Activated CD8-positive, alpha-beta memory T cell treated with anti-CD3 and anti-CD28 coated beads for 4 hours (primary cell): ENCODE data around the gene MGAT4C.

ENCODE experiments used
- DNase-seq, 2 donors: peaks; one replicate each; pipeline ENCODE4 v3.0.0-alpha.2; 2020; ENCODE audit warnings: low read depth in 2 of 2

Gene MGAT4C

DNA sequence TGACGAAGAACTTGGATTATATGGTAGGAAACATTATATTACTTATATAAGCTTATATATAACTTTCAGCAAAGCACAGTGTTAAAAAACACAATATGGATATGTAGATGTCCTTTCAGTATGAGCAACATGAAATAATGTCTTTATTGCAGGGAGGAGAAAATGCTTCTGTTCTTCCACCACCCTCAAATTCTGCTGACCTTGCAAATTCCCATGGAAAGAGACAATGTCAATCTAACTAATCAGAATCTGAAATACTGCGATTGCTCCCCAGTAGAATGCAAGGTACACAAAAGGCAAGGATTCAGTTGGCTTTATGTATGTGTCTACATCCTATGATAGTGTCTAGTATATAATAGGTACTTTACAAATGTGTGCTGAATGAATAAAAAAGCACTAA lies 26.4 kb downstream of the MGAT4C start:
- no peak for DNase-seq

DNA sequence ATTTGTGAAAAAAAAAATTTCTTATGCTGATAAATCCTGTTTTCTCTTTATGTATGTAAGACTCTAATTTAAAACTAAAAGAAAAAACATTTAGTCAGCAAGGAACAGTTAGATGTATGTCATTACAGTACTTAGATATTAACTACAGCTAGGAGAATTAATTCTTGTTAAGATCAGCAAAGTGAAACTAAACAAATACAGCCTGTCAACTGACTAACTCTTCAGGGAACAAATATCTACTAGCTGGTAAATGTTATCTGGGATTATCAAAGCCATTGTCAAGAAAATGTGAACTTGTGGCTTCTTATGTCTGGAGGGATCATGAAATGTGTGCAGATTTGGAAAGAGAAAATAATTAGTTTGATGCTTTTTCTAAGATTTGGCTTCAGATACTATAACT lies 27.5 kb downstream of the MGAT4C start:
- DNase-seq = no peak

DNA sequence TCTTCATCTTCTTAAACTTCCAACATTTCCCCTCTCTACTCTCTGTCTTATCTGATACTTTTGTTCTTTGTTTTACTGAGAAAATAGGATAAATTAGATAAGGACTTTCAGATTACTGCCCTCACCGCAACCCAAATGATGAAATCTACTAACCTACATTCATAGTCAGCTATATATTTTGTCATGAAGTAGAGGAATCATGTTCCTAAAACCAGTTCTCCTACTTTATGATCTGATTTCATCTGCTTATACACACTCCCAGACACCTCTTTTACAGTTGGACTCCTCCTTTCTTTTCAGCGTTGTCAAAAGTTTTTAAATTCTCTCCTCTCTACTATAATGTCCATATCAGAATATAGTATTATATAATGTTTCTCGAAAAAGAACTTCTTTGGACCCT lies 29.7 kb downstream of the MGAT4C start:
- no peak for DNase-seq

DNA sequence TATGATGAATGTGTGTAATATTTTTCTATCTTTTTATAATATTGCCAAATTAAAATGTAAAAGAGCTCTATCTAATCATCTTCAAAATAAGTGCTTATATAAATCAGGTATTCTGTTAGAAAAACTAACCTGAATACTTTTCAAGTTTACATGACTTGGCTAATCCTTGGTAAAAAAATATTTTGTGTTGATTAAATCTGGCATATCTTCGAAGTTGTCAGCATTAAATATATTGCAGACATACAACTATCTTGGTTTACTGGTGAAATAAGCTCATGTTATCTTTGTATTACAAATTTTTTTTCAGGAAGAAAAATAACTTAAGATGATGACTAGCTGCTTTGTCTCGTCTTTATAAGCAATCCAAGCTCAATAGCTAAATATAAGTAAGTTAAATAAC lies 39.6 kb downstream of the MGAT4C start:
- no peak for DNase-seq

DNA sequence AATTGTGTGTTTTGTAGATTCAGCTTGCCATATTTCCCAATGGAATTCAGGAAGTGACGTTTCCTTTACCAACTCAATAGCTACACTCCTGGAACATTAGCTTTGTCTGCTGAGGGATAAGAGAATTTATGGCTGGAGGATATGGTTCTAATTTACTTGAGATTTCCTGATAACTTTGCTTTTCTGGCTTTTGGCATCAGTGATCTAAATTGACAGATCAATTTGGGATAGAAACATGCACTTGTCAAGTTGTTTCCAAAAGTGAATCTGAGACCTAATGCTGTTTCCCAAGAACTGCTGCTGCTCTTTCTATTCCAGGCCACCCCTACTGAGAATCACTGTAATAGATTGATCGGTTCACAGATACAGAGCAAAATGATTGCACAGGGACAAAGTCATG lies 43.2 kb downstream of the MGAT4C start:
- DNase-seq = no peak

DNA sequence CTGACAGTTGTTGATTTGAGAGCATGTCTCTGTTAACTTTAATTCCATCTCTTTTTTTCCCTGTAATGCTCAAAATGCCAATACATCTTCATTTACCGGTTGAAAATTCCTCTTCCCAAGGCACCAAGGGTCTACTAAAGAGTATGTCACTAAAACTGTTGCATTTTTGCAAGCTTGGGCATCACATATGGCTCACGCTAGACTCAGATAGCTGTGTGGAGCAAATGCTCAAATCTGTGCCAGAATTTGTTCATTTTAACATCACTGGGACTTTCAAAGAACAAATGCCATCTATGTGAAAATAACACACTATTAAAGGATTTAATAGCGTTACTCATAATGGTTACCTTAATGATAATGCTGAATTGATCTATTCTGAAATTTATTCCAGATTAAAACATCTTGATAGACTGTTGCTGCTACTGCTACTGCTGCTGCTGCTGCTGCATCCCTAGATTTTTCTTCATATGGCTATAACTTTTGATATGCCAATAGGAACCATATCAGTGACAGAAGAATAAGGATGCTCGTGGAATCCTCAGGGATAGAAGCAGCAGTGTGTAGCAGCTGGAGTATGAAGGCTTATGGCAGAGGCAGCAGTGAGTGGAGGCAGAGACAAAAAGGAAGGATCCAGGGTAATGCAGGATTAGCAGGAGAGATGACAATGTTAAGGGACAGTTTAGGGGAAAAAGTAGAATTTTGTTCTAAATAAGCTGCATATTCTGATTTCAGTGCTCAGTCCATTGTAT lies 57.3 kb downstream of the MGAT4C start:
- DNase-seq = no peak

DNA sequence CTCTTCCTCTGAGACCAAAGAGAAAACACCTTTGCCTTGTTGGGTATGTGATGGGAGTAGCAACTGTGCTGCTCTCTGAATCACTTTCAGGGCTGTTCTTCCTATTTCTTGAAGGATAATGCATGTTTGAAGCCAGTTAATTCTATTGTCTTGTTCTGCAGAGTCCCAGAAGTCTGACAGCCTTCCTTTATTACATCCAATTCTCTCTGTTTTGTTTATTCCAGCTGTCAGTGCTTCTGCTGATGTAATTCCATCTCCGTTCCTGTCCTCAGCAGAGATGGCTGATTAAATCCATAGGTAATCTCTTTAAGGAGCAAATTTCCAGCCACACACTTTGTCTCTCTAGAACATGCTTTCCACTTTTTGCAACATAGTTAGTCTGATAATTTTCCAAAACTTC lies 59.7 kb downstream of the MGAT4C start:
- DNase-seq = no peak

DNA sequence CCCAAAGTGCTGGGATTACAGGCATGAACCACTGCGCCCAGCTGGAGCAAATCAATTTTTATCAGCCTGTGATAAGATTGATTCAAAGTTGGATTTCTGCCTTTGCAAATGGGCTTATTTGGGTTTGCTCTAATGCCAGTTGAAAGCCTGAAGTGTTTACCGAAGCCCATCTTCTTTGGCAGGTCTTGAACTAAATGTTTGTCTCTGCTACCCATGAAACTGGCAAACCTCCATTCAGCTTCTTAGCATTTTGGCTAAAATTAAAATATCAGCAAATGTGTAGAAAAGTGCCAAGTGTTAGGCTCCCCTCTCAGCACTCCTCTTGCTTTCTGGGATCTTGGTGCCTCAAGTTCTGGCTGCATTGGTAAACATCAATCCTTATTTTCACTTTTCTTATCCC lies 61.5 kb downstream of the MGAT4C start:
- DNase-seq = no peak

DNA sequence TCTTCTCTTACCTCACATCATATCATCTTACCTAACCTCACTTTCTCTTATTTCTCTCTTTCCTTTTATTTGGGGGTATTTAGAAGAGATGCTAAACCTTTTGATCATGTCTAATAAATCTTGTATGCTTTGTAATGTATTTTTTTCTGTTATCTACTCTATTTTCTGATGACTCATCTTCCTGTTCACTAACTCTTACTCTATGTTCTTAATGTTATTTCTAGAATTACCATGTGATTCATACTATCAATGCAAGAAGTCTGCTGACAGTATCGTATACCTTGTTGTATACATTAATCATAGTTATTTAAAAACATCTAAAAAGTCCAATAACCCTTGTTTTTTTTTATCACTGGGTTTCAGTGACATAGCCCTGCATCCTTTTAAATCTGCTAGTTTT lies 62.3 kb downstream of the MGAT4C start:
- no peak for DNase-seq

DNA sequence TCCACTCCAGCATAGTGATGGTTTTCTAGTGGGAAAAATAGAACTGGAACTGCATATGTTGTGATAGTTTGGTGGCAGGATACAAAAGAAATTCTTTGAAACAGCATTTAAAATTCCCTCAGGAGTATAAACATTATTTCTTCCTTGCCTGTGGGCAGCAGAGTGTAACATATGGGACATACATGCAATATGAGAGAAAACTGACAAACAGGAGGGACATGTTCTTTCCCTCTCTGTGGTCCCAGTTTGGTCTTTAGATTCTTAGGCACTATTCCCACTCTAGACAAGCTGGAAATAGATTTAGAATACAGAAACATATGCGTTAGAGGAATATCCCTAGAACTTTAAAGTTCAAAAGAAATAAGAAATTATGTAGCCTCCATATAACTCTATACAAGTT lies 68.0 kb downstream of the MGAT4C start:
- no peak for DNase-seq

DNA sequence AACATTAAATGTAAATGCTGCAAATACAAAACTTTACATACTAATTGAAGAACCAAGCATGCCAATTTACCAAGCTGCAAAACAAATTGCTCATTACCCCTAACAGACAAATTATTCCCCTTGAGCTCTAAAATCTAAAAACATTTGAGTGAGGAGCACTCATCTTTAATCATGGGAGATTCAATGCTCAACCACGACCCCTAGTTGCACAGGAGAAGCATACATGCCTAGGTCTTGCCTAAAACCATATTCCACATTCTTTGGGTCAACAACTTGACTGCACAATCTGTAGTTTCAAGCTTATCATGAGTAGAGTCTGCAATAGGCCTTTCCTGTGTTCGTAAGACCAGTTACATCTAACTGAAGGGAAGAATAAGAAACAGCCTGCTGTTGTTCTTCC lies 69.7 kb downstream of the MGAT4C start:
- no peak for DNase-seq

DNA sequence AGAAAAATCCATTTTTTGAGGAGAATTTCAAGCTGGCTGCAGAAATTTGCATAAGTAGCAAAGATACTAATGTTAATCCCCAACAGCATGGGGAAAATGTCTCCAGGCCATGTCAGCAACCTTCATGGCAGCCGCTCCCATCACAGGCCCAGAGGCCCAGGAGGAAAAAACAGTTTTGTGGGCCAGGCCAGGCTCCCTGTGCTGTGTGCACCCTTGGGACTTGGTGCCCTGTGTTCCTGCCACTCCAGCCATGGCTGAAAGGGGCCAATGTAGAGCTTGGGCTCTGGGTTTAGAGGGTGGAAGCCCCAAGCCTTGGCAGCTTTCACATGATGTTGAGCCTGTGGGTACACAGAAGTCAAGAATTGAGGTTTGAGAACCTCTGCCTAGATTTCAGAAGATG lies 76.3 kb downstream of the MGAT4C start:
- no peak for DNase-seq

DNA sequence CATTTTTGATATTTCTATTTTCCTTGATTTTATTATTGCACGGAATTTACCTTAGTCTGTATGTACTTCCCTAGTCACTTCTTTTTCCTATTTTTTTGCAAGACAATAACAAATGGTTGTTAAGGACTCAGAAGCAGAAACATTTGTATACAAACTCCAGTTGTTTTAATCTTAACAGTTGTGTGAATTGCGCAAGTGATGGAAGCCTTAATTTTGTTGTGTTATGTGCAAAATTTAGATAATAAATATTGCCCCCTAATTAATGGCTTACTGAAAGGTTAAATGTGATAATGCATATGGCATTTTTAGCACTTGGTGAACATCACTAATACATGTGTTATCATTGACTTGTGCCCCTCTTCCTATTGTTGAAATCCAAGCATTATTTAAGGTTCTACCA lies 82.0 kb downstream of the MGAT4C start:
- DNase-seq = no peak

DNA sequence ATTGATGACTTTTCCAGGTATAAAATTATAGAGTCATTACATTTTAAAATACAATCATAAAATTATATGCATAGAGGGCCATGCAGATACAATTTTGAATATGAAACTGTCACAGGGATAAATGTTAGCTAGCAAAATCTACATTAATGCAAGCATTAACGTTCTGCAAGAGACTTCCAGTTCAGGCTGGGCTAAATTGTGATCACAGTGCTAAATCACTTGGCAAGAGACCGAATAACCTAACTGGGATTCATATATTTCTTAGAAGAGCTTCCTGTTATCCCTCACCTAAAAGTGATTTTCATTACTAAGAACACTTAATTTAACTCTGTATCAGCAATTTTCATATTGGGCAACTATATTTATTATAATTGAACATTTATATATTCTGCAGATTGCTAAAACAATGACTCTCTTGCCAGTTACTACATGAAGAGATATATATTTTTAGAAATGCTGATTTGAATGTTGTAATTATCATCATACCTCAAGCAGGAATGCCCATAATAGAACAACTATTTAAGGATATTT lies 83.2 kb downstream of the MGAT4C start:
- no peak for DNase-seq

DNA sequence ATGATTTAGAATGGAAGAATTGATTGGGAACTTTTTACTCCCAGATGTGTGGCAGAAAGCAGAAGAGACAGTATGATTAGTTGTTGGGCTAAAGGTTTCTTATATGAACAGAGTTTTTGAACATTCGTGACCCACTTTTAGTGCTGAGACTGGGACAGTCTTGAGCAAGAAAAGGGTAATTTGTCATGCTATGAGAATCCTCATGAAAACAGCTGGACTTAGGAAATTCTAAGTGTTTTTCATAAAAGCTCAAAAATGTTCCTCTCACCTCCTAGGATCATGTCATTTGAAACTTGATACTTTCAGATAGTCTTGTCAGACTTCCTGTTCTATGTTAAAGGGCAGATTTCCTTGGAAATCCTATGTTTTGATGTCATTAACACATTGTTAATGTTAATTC lies 86.1 kb downstream of the MGAT4C start:
- DNase-seq = no peak

DNA sequence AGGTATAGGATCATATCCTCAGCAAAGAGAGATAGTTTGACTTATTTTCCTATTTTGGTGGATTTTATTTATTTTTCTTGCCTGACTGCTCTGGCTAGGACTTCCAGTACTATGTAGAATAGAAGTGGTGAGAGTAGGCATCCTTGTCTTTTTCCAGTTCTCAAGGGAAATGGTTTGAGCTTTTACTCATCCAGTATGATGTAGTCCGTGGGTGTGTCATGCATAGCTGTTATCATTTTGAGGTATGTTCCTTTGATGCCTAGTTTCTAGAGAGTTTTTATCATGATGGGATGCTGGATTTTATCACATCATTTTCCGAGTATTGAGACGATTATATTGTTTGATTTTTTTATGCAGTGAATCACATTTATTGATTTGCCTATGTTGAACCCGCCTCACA lies 97.2 kb downstream of the MGAT4C start:
- no peak for DNase-seq

DNA sequence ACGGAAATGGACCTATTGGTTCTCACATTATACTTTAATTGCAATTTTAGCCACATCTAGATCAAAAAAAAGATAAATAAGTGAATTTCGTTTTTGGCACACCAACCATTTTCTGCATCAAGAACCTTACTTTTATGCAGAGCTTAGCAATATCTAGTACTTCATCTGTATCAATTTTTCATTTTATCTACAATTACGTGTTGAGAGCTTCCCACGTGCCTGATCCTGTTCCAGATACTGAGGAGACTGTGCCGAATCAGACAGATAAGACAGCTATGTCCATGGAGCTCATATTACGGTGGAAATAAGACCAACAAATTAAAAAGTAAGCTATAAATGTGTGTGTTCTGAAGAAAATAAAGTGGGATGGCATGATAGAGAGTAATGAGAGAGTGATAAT lies 101.6 kb downstream of the MGAT4C start:
- DNase-seq = no peak

DNA sequence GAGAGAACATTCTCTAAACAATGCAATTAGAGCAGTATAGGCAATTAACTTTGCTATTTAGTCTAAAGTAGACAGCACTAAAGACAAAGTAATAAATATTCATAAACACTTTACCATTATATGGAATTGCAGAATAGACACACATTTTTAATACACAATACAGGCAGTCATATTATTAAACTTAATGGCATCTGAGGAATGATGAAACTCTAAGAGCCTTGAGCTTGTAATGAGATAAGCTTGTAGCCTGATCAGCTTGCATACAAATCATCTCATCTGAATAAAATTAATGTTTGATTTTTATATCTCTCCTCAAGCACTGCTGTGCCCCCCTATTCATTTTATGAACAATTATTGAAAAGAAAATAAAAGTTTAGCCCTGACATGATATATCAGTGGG lies 107.6 kb downstream of the MGAT4C start:
- DNase-seq = no peak

DNA sequence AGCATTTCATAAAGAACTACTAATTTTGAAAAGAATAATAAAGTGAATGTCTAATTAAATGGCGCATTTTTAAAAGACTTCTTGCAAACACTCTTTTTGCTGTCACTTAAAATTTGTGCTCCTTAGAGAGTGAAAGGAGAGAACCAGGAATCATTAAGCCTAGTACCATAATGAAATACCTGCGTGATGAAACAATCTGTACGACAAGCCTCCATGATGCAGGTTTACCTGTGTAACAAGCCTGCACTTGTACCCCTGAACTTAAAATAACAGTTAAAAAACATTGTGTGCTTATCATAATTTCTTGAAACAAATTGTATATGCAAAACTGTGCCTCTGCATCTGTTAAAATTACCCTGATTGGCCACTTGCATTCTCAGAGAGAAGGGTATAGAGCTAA lies 108.1 kb downstream of the MGAT4C start:
- DNase-seq = no peak

DNA sequence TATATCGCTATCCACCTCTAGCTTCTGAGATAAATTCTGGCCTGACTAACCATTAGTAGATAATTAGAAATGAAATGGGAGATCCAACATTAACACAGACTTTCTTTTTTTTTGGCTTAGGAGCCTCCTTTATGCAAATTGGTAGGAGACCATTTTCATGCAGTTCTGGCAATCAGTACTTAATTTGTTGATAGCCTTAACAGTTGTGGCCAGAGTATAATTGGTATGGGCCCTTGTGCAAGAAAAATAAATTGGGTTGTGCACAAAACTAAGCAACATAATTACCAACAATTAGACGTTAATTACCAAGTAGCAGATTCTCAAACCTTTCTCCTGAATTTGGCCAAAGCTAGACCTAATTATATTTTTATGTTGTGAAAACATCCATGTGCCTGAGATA lies 111.0 kb downstream of the MGAT4C start:
- DNase-seq = no peak

DNA sequence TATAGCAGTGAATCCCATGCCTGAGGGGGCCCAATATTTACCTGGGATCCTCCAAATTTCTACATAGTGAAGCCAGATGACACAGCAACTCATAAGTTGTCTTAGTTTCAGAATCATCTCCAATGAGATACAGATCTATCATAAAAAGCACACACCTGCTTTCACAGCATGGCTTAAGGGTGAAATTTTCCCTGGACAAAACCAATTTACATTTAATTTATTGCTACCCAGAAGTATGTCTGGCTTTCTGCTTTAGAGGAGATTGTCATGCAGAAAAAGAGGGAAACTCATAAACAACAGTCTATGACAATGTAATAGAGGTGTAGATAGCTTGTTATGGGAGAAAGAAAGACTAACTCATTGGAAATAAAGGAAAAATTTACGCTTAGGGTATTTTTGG lies 113.0 kb downstream of the MGAT4C start:
- DNase-seq = no peak

DNA sequence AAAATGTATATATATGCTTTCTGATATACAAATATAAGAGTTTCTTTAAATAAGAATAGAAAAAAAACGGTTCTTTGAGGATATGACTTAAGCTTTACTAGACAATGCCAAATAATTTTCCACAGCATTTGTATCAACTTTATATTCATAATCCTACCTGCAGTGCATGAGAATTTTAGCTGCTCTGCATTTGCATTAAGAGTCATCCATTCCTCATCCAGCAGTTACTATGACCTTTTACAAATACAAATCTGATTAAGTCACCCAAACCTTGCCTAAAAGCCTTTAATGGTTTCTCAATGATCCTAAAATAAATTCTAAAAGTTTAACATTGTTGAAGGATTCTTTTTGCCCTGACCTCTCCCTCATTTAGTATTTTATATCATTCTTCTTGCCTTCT lies 116.5 kb downstream of the MGAT4C start:
- DNase-seq = no peak

DNA sequence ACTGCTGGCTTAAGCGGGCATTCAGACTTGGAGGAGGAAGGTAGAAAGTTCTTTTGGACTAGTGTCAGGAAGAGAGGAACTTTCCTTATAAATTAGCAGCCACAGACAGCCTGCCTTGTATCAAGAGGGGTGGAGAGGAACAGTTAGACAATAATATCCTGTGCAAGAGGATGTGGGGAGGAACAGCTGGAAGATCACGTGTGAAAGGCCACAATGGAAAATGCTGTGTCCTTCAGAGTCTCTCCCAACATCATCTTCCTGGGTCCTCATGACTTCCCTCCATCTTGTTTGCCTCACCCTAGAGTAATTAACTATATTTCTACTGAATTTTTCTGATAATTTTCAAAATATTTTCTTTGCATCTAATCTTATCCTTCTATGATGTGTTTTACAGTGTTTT lies 117.4 kb downstream of the MGAT4C start:
- no peak for DNase-seq

DNA sequence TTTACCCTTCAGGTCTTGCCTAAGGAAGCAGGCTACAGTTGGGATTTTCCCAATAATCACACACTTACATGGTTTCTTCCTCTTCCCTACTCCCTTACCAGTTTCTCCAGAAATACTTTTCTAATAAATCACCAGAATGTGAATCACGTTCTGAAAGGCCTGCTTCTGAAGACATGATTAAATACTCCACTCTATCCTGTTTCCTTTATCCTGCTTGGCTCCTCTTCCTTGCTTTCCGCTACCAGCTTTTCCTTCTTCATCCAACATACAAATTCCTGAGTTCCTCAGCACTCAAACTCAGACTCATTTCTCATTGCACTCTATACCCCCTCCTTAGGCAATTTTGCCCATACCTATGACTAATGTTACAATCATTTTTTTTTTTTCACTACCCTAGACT lies 118.3 kb downstream of the MGAT4C start:
- no peak for DNase-seq
